BE2C (cell line): ENCODE results near the gene MED15.

ENCODE experiments used
- DNase-seq: peaks from one replicate; pipeline ENCODE4 v3.0.0-alpha.2; 2020
- H3K27me3 ChIP-seq: fragments of 250-450 bp; sonication (Bioruptor Pico); 2 replicates; pipeline ENCODE4 v1.5.1; 2020; ENCODE audit warnings: mild to moderate bottlenecking
- H3K36me3 ChIP-seq: fragments of 250-450 bp; sonication (Bioruptor Pico); 2 replicates; pipeline ENCODE4 v1.5.1; 2020; ENCODE audit warnings: mild to moderate bottlenecking
- H3K4me1 ChIP-seq: fragments of 250-450 bp; sonication (Bioruptor Pico); 2 replicates; pipeline ENCODE4 v1.5.1; 2020
- H3K4me3 ChIP-seq: 2 replicates; pipeline ENCODE4 v1.5.1; 2011; ENCODE audit warnings: low read depth, low read length
- H3K9me3 ChIP-seq: fragments of 250-450 bp; sonication (Bioruptor Pico); 2 replicates; pipeline ENCODE4 v1.5.1; 2020
- TF ChIP-seq, protein P1 (sequence below): IDR thresholded peaks from 2 replicates; pipeline ENCODE4 v1.5.1; 2012; ENCODE audit warnings: mild to moderate bottlenecking, low read depth, low read length

MED15 gene

DNA sequence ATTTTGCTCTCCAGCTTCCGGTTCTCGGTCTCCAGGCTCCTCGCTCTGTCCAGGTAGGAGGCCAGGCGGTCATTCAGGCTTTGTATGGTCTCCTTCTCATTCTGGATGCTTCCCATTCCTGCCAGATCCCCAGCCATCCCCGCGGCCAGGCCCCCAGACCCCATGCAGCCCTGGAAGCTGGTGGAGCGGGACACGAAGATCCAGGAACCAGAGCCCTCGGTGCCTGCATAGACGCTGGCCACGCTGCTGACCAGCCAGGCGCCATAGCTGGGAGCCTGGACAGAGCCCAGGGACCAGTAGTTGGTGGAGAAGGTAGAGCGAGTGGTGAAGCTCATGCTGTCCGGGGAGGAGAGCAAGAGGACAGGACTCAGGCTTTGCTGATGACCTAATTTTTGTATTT lies 23.6 kb upstream of the MED15 start:
- no peak for DNase-seq
- no peaks in the 10 kb centered on the region for H3K27me3 ChIP-seq
- peaks cover 12% of the 10 kb centered on the region for H3K36me3 ChIP-seq
- H3K9me3 ChIP-seq: no peaks in the 10 kb centered on the region
- no peak overlapping the region for H3K4me3 ChIP-seq
- no peaks in the 10 kb centered on the region for H3K4me1 ChIP-seq
- TF ChIP-seq, protein P1, sequence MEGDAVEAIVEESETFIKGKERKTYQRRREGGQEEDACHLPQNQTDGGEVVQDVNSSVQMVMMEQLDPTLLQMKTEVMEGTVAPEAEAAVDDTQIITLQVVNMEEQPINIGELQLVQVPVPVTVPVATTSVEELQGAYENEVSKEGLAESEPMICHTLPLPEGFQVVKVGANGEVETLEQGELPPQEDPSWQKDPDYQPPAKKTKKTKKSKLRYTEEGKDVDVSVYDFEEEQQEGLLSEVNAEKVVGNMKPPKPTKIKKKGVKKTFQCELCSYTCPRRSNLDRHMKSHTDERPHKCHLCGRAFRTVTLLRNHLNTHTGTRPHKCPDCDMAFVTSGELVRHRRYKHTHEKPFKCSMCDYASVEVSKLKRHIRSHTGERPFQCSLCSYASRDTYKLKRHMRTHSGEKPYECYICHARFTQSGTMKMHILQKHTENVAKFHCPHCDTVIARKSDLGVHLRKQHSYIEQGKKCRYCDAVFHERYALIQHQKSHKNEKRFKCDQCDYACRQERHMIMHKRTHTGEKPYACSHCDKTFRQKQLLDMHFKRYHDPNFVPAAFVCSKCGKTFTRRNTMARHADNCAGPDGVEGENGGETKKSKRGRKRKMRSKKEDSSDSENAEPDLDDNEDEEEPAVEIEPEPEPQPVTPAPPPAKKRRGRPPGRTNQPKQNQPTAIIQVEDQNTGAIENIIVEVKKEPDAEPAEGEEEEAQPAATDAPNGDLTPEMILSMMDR: no peak

GRCh38 chr22:20484948-20485683 lies 22.3 kb upstream of the MED15 start:
- TF ChIP-seq, protein P1: no peak
- no peak for DNase-seq
- peaks cover 12% of the 10 kb centered on the region for H3K36me3 ChIP-seq

DNA sequence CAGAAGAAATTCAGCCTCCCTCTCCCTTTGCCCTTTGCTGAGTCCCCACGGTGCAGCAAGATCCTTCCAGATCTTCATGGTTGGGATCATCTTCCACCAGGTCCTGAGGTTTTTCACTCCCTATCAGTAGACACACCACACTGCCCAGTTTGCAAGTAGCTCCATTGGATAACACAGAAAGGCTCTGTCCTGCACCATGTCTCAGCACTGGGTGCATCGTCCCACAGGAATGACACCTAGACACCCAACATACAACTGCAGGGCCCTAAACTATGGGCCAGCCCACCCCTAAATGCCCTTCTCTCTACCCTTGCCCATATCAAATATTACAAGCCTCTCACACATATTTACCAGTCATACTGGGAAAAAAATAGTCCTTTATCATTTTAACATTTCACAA lies 21.2 kb upstream of the MED15 start:
- Histone ChIP-seq H3K36me3 (peaks cover 12% of the 10 kb centered on the region), H3K4me3 (no peak overlapping the region), H3K9me3 (no peaks in the 10 kb centered on the region), H3K27me3 (no peaks in the 10 kb centered on the region), H3K4me1 (no peaks in the 10 kb centered on the region)
- DNase-seq: no peak
- TF ChIP-seq, protein P1: no peak

More at GRCh38 chr22:20484948-20485683, 22.3 kb upstream of the MED15 start:
- Histone ChIP-seq H3K4me1 (no peaks in the 10 kb centered on the region), H3K9me3 (no peaks in the 10 kb centered on the region), H3K27me3 (no peaks in the 10 kb centered on the region), H3K4me3 (no peak overlapping the region)

DNA sequence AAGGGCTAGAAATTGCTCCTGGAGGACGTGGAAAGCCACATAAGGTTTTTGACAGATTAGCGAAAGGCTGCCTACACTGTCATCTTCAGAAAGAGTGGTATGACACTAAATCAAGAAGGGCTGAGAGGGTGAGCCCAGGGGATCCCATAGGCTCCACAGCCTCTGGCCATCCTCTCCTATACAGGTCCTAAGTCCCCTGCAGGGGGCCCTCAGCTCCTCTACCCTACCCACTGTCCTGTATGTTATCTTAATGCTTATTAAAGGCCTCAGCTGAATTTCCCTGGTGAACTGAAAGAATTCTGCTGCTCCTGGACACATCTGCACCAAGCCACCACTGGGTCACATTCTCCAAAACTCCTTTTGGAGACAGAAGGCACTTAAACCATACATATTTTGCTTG lies 19.7 kb upstream of the MED15 start:
- H3K4me1 ChIP-seq: no peaks in the 10 kb centered on the region
- TF ChIP-seq, protein P1: no peak
- no peak for DNase-seq

GRCh38 chr22:20488946-20489345 lies 18.5 kb upstream of the MED15 start:
- H3K4me3 ChIP-seq: no peak overlapping the region

More for the DNA sequence above, 19.7 kb upstream of the MED15 start:
- Histone ChIP-seq H3K9me3 (no peaks in the 10 kb centered on the region), H3K36me3 (peaks cover 8% of the 10 kb centered on the region), H3K4me3 (no peak overlapping the region), H3K27me3 (no peaks in the 10 kb centered on the region)

More at GRCh38 chr22:20488946-20489345, 18.5 kb upstream of the MED15 start:
- TF ChIP-seq, protein P1: no peak
- H3K27me3 ChIP-seq: no peaks in the 10 kb centered on the region
- DNase-seq: no peak
- no peaks in the 10 kb centered on the region for H3K4me1 ChIP-seq
- no peaks in the 10 kb centered on the region for H3K9me3 ChIP-seq
- peaks cover 8% of the 10 kb centered on the region for H3K36me3 ChIP-seq
